Spleen (tissue), 11 donors: ENCODE results near the gene HMCN2. TPM values are rescaled to one million over a fixed set of nuclear protein-coding genes. Genes with fewer than 3 reads are reported as not detected.

Experiments used
- DNase-seq: peaks from one replicate; pipeline ENCODE4 v3.0.0-alpha.2; 2020
- H3K27ac ChIP-seq, 8 donors: fragments of 200-600 bp; sonication (generic) in 7 of 8; 1 replicate in 4 of 8; 2 replicates in 4 of 8; pipeline versions ENCODE4 v1.5.0 to v1.8.0; 2016 to 2021; ENCODE audit warnings: inconsistent platforms in 4 of 8, mild to moderate bottlenecking in 4 of 8, moderate library complexity in 1 of 8
- H3K27me3 ChIP-seq, 7 donors: fragments of 200-600 bp; sonication (generic) in 6 of 7; replicated peaks in 1 of 7; 1 replicate in 4 of 7; 2 replicates in 3 of 7; pipeline versions ENCODE4 v1.5.0 to v1.8.0; 2016 to 2021; ENCODE audit warnings: inconsistent platforms in 3 of 7, mild to moderate bottlenecking in 1 of 7
- H3K36me3 ChIP-seq, 6 donors: fragments of 200-600 bp; sonication (generic) in 5 of 6; 1 replicate in 4 of 6; 2 replicates in 2 of 6; pipeline versions ENCODE4 v1.5.0 to v1.8.0; 2016 to 2021; ENCODE audit warnings: inconsistent platforms in 2 of 6
- H3K4me1 ChIP-seq, 6 donors: fragments of 200-600 bp; sonication (generic) in 5 of 6; 1 replicate in 3 of 6; 2 replicates in 3 of 6; pipeline versions ENCODE4 v1.5.0 to v1.8.0; 2016 to 2021; ENCODE audit warnings: inconsistent platforms in 3 of 6
- H3K4me3 ChIP-seq, 8 donors: fragments of 200-600 bp; sonication (generic) in 7 of 8; 1 replicate in 4 of 8; 2 replicates in 4 of 8; pipeline versions ENCODE4 v1.5.0 to v1.8.0; 2016 to 2021; ENCODE audit warnings: inconsistent platforms in 4 of 8, mild to moderate bottlenecking in 4 of 8, moderate library complexity in 2 of 8
- H3K9me3 ChIP-seq, 8 donors: fragments of 200-600 bp; sonication (generic) in 7 of 8; 1 replicate in 4 of 8; 2 replicates in 4 of 8; pipeline versions ENCODE4 v1.5.0 to v1.8.0; 2016 to 2021; ENCODE audit warnings: inconsistent platforms in 4 of 8
- CTCF ChIP-seq, 11 experiments: fragments of 200-600 bp in 7 of 11; fragments of 450-650 bp in 4 of 11; sonication (generic) in 4 of 11; IDR thresholded peaks in 8 of 11; conservative IDR thresholded peaks in 3 of 11; 1 replicate in 7 of 11; 2 replicates in 4 of 11; pipeline versions ENCODE4 v1.4.0 to v1.8.0; 2016 to 2021; ENCODE audit warnings: antibody characterized with exemption in 11 of 11, inconsistent platforms in 4 of 11, mild to moderate bottlenecking in 1 of 11
- POLR2A ChIP-seq, 3 donors: fragments of 450-650 bp; IDR thresholded peaks; one replicate each; pipeline ENCODE4 v1.5.1; 2017; ENCODE audit warnings: antibody characterized with exemption in 3 of 3, mild to moderate bottlenecking in 1 of 3
- POLR2AphosphoS5 ChIP-seq, 3 donors: sonication (generic); formaldehyde crosslinking; IDR thresholded peaks; one replicate each; pipeline ENCODE4 v1.5.1; 2017; ENCODE audit warnings: antibody characterized with exemption in 3 of 3
- WGBS, 5 donors: extraction: QIAGEN DNeasy Blood & Tissue Kit in 3 of 5; methylation state at CpG; one replicate each; pipeline versions ENCODE4 v1.1.5 to v1.1.7; 2013 to 2018; 5-methylcytosine and 5-hydroxymethylcytosine counted together
- intact Hi-C: fragments of 100-400 bp; cut with DNase I; formaldehyde crosslinking; loops from one replicate; pipeline ENCODE4 v1.15.0; 2023; ENCODE audit warnings: low total_unique reads
- polyA plus RNA-seq, 3 donors: library from polyadenylated mRNA; stranded (reverse); fragments of 200-250 nt; gene quantifications; one replicate each; pipeline ENCODE4 v1.2.1, GENCODE V29; 2013
- total RNA-seq, 7 donors: library from RNA; depleted of rRNA in 3 of 7; stranded (reverse); fragments of >200 nt in 3 of 7; fragmentation: NEBNext Ultra II Directional in 4 of 7; extraction: Animal tissue kit (Norgen Biotek cat#: 25700) in 4 of 7; gene quantifications; one replicate each; pipeline versions ENCODE4 v1.1.0 to v1.2.1, GENCODE V29; 2016 to 2021
- donor health status: healthy with polysubstance abuse.
- donor health status: DM: no; HTN: no; CAD: no; lungs with moderate emphysema.
- donor health status: DM: no; HTN: no; CAD: no.
- donor health status: Bipolar disorder and iron deficiency.
- donor health status: healthy.
- donor health status: DM: no; HTN: no; CAD: no.
- donor health status: DM: yes; HTN: yes; CAD: no.

The HMCN2 gene
- total and polyA plus RNA-seq, 10 donors = 0.09 to 1.9 (median 0.73) TPM

- H3K27ac ChIP-seq = no peak overlapping the region
- 82 to 89% (median 85%) methylated on average over 12 to 18 of the region's 18 CpGs for WGBS, 5 donors
- no peaks in the 10 kb centered on the region for H3K4me1 ChIP-seq
- H3K36me3 ChIP-seq = no peaks in the 10 kb centered on the region
- DNase-seq = no peak
- H3K4me3 ChIP-seq = no peak overlapping the region
- intact Hi-C loops = no loop called here
- TF ChIP-seq POLR2AphosphoS5 (IDR thresholded peaks at IDR 0.05) (no peak), POLR2A (IDR thresholded peaks at IDR 0.05) (no peak), CTCF (IDR thresholded peaks at IDR 0.05 in 8 of 11, conservative IDR thresholded peaks at IDR 0.05 in 3 of 11) (no peak)
- no peaks in the 10 kb centered on the region for H3K9me3 ChIP-seq
- H3K27me3 ChIP-seq = peaks cover 0 to 90% (median 0%) of the 10 kb centered on the region in 7 donors
Measured at GRCh38 chr9:130301483-130302286, 36.1 kb downstream of the HMCN2 start.

GRCh38 chr9:130302785-130303612 lies 37.4 kb downstream of the HMCN2 start:
- intact Hi-C loops = no loop called here
- DNase-seq = no peak
- H3K9me3 ChIP-seq = no peaks in the 10 kb centered on the region
- 86 to 90% (median 87%) methylated on average over 19 to 23 of the region's 23 CpGs for WGBS, 5 donors
- no peaks in the 10 kb centered on the region for H3K4me1 ChIP-seq
- no peak overlapping the region for H3K27ac ChIP-seq
- no peaks in the 10 kb centered on the region for H3K36me3 ChIP-seq
- H3K27me3 ChIP-seq = peaks cover 0 to 88% (median 0%) of the 10 kb centered on the region in 7 donors
- TF ChIP-seq CTCF (IDR thresholded peaks at IDR 0.05 in 8 of 11, conservative IDR thresholded peaks at IDR 0.05 in 3 of 11) = no peak
- no peak for TF ChIP-seq POLR2A (IDR thresholded peaks at IDR 0.05)
- no peak for TF ChIP-seq POLR2AphosphoS5 (IDR thresholded peaks at IDR 0.05)
- H3K4me3 ChIP-seq = no peak overlapping the region

- H3K36me3 ChIP-seq = no peaks in the 10 kb centered on the region
- intact Hi-C loops = no loop called here
- DNase-seq = no peak
- H3K4me1 ChIP-seq = no peaks in the 10 kb centered on the region
- H3K4me3 ChIP-seq = no peak overlapping the region
- WGBS, 5 donors = 74 to 80% (median 79%) methylated on average over 17 of the region's 17 CpGs
- H3K9me3 ChIP-seq = no peaks in the 10 kb centered on the region
- no peak overlapping the region for H3K27ac ChIP-seq
- TF ChIP-seq CTCF (IDR thresholded peaks at IDR 0.05 in 8 of 11, conservative IDR thresholded peaks at IDR 0.05 in 3 of 11) = no peak
- no peak for TF ChIP-seq POLR2A (IDR thresholded peaks at IDR 0.05)
- TF ChIP-seq POLR2AphosphoS5 (IDR thresholded peaks at IDR 0.05) = no peak
- peaks cover 0 to 88% (median 0%) of the 10 kb centered on the region in 7 donors for H3K27me3 ChIP-seq
Measured at GRCh38 chr9:130303613-130304055, 38.1 kb downstream of the HMCN2 start.

- 57 to 66% (median 58%) methylated on average over 7 of the region's 7 CpGs for WGBS, 5 donors
Measured at GRCh38 chr9:130304116-130304515, 38.6 kb downstream of the HMCN2 start.

More at GRCh38 chr9:130304116-130304515, 38.6 kb downstream of the HMCN2 start:
- no peaks in the 10 kb centered on the region for H3K4me1 ChIP-seq
- no peaks in the 10 kb centered on the region for H3K9me3 ChIP-seq
- H3K36me3 ChIP-seq = no peaks in the 10 kb centered on the region
- TF ChIP-seq POLR2AphosphoS5 (IDR thresholded peaks at IDR 0.05) (no peak), CTCF (IDR thresholded peaks at IDR 0.05 in 8 of 11, conservative IDR thresholded peaks at IDR 0.05 in 3 of 11) (no peak), POLR2A (IDR thresholded peaks at IDR 0.05) (no peak)
- intact Hi-C loops = no loop called here
- no peak for DNase-seq
- H3K4me3 ChIP-seq = no peak overlapping the region
- H3K27me3 ChIP-seq = peaks cover 0 to 88% (median 0%) of the 10 kb centered on the region in 7 donors
- no peak overlapping the region for H3K27ac ChIP-seq
